Caco-2 (cell line): ENCODE measurements around the gene DSCAM. TPM values are rescaled to one million over a fixed set of nuclear protein-coding genes. Genes with fewer than 3 reads are reported as not detected.

Source experiments
- BruUV-seq: library from RNA; stranded (reverse); fragments of 400-500 nt; replicated peaks from 2 replicates; lab custom pipeline; 2021; lab: Mats Ljungman, UMichigan
- CTCF ChIA-PET: fragments of 300-600 bp; sonication (Branson Sonifier 250); formaldehyde crosslinking; loops from one replicate; lab custom pipeline; 2022; ENCODE audit warnings: antibody characterized with exemption; lab: Charles Lee
- POLR2A ChIA-PET: fragments of 300-600 bp; sonication (Branson Sonifier 250); formaldehyde crosslinking; loops from one replicate; lab custom pipeline; 2022; ENCODE audit warnings: antibody characterized with exemption; lab: Charles Lee
- DNase-seq, 2 experiments: peaks; one replicate each; pipeline versions ENCODE4 v3.0.0 to v3.0.0-alpha.2; 2020 to 2022
- H3K27me3 ChIP-seq: replicated peaks from 2 replicates; pipeline ENCODE4 v1.6.0; 2011; ENCODE audit warnings: low read length; ENCODE audit not compliant: control insufficient read depth, insufficient read depth
- H3K36me3 ChIP-seq: 2 replicates; pipeline ENCODE4 v1.5.1; 2011; ENCODE audit warnings: low read length; ENCODE audit not compliant: control insufficient read depth, insufficient read depth
- H3K4me1 ChIP-seq: fragments of 250-450 bp; sonication (Bioruptor Pico); 2 replicates; pipeline ENCODE4 v1.5.1; 2020; ENCODE audit warnings: mild to moderate bottlenecking
- H3K4me3 ChIP-seq: 2 replicates; pipeline ENCODE4 v1.5.1; 2011; ENCODE audit warnings: low read depth, mild to moderate bottlenecking, control low read depth, low read length
- H3K9me3 ChIP-seq: fragments of 250-450 bp; sonication (Bioruptor Pico); 2 replicates; pipeline ENCODE4 v1.5.1; 2020; ENCODE audit warnings: mild to moderate bottlenecking, moderate library complexity
- H3K27ac Mint-ChIP-seq: one replicate; pipeline ENCODE4 v1.8.0; 2022; ENCODE audit warnings: mixed read lengths; ENCODE audit not compliant: unreplicated experiment
- H3K27me3 Mint-ChIP-seq: one replicate; pipeline ENCODE4 v1.8.0; 2022; ENCODE audit warnings: mixed read lengths; ENCODE audit not compliant: insufficient read depth, unreplicated experiment
- H3K36me3 Mint-ChIP-seq: one replicate; pipeline ENCODE4 v1.8.0; 2022; ENCODE audit warnings: mild to moderate bottlenecking, mixed read lengths; ENCODE audit not compliant: insufficient read depth, unreplicated experiment
- H3K4me1 Mint-ChIP-seq: one replicate; pipeline ENCODE4 v1.8.0; 2022; ENCODE audit warnings: low read depth, mixed read lengths; ENCODE audit not compliant: unreplicated experiment
- H3K4me3 Mint-ChIP-seq: one replicate; pipeline ENCODE4 v1.8.0; 2022; ENCODE audit warnings: mild to moderate bottlenecking, moderate library complexity, mixed read lengths; ENCODE audit not compliant: unreplicated experiment
- H3K9me3 Mint-ChIP-seq: one replicate; pipeline ENCODE4 v1.8.0; 2022; ENCODE audit warnings: mixed read lengths; ENCODE audit not compliant: unreplicated experiment
- CTCF ChIP-seq, 2 experiments: fragments of 200-600 bp in 1 of 2; IDR thresholded peaks; 1 replicate in 1 of 2; 2 replicates in 1 of 2; pipeline versions ENCODE4 v1.5.1 to v1.8.0; 2011 to 2022; ENCODE audit warnings: antibody characterized with exemption in 1 of 2, control low read depth in 1 of 2, inconsistent platforms in 1 of 2, low read depth in 1 of 2, low read length in 1 of 2, mild to moderate bottlenecking in 1 of 2, moderate library complexity in 1 of 2; ENCODE audit not compliant: insufficient read depth in 1 of 2, severe bottlenecking in 1 of 2, unreplicated experiment in 1 of 2
- intact Hi-C: fragments of 100-400 bp; cut with micrococcal nuclease; formaldehyde crosslinking; loops from one replicate; pipeline ENCODE4 v1.10.0; 2022; ENCODE audit not compliant: unreplicated experiment
- total RNA-seq: library from RNA; stranded (reverse); gene quantifications from 2 replicates; pipeline ENCODE4 v1.2.3, GENCODE V29; 2022

Gene DSCAM
- total RNA-seq, 1 experiment from 2014 or later: not detected

DNA sequence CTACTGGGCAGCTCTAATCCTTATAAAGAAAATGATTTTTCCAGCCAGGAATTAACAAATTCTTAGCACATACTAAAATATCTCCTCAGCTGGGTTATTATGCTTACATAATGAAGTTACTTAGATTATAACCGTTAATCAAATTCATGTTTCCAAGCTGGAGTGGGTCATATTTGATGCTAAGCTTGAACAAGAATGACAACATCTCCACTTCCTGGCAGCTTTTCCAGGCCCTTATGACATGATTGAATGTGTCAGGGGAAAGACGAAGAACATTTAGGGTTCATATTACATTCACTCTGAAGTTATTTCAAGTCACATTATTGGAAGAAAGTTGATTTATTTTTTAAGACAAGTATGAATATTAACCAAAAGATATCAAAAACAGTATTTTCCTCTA, 646.0 kb downstream of the DSCAM start:
- H3K9me3 ChIP-seq: no peaks in the 10 kb centered on the region
- DNase-seq: no peak
- no peaks in the 10 kb centered on the region for H3K27me3 ChIP-seq
- TF ChIP-seq CTCF (IDR thresholded peaks at IDR 0.05; ENCODE audit: insufficient read depth in 1 of 2, low read depth in 1 of 2, low read length in 1 of 2, severe bottlenecking in 1 of 2, unreplicated experiment in 1 of 2): no peak
- Mint-ChIP-seq H3K4me1 (no peaks in the 10 kb centered on the region), H3K27ac (no peak overlapping the region), H3K9me3 (no peaks in the 10 kb centered on the region), H3K36me3 (no peaks in the 10 kb centered on the region), H3K27me3 (peaks cover 9% of the 10 kb centered on the region), H3K4me3 (no peak overlapping the region)
- ChIA-PET POLR2A (no interaction called here), CTCF (no interaction called here)
- no peak overlapping the region for H3K4me3 ChIP-seq
- intact Hi-C loops: no loop called here
- no TSS peak for BruUV-seq
- no peaks in the 10 kb centered on the region for H3K36me3 ChIP-seq
- H3K4me1 ChIP-seq: no peaks in the 10 kb centered on the region

DNA sequence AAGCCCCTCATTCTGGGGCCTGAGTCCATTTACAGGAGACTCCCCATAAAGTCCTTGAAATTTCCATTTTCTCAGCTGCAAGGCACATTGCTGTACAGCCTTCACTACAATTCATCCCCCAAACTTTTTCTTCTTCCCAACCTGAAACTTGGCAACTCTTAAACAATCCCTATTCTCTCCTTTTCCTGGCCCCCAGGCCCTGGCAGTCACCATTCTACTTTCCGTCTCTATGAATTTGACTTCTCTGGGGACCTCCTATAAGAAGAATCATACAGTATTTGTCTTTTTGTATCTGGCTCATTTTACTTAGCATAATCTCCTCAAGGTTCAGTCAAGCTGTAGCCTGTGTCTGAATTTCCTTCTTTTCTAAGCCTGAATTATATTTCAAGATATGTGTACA, 646.8 kb downstream of the DSCAM start:
- no peaks in the 10 kb centered on the region for H3K4me1 ChIP-seq
- TF ChIP-seq CTCF (IDR thresholded peaks at IDR 0.05; ENCODE audit: insufficient read depth in 1 of 2, low read depth in 1 of 2, low read length in 1 of 2, severe bottlenecking in 1 of 2, unreplicated experiment in 1 of 2): no peak
- H3K4me1 Mint-ChIP-seq: no peaks in the 10 kb centered on the region
- H3K27me3 Mint-ChIP-seq: peaks cover 9% of the 10 kb centered on the region
- no peaks in the 10 kb centered on the region for H3K36me3 ChIP-seq
- H3K9me3 ChIP-seq: no peaks in the 10 kb centered on the region
- ChIA-PET POLR2A (no interaction called here), CTCF (no interaction called here)
- H3K27me3 ChIP-seq: no peaks in the 10 kb centered on the region
- no peaks in the 10 kb centered on the region for H3K36me3 Mint-ChIP-seq
- H3K27ac Mint-ChIP-seq: no peak overlapping the region
- H3K4me3 ChIP-seq: no peak overlapping the region
- no peaks in the 10 kb centered on the region for H3K9me3 Mint-ChIP-seq
- no TSS peak for BruUV-seq
- intact Hi-C loops: no loop called here
- DNase-seq: no peak
- H3K4me3 Mint-ChIP-seq: no peak overlapping the region

GRCh38 chr21:40194185-40194980, 652.6 kb downstream of the DSCAM start:
- Mint-ChIP-seq H3K27me3 (no peaks in the 10 kb centered on the region), H3K4me1 (no peaks in the 10 kb centered on the region), H3K9me3 (peaks cover 12% of the 10 kb centered on the region), H3K36me3 (no peaks in the 10 kb centered on the region), H3K27ac (no peak overlapping the region), H3K4me3 (no peak overlapping the region)
- Histone ChIP-seq H3K36me3 (no peaks in the 10 kb centered on the region), H3K4me1 (no peaks in the 10 kb centered on the region), H3K4me3 (no peak overlapping the region), H3K9me3 (no peaks in the 10 kb centered on the region), H3K27me3 (no peaks in the 10 kb centered on the region)
- no peak for TF ChIP-seq CTCF (IDR thresholded peaks at IDR 0.05; ENCODE audit: insufficient read depth in 1 of 2, low read depth in 1 of 2, low read length in 1 of 2, severe bottlenecking in 1 of 2, unreplicated experiment in 1 of 2)
- BruUV-seq: no TSS peak
- ChIA-PET CTCF (no interaction called here), POLR2A (no interaction called here)
- DNase-seq: no peak
- intact Hi-C loops: no loop called here
